Measurements from ENCODE around the gene CYFIP1. TPM values are rescaled to one million over a fixed set of nuclear protein-coding genes. Genes with fewer than 3 reads are reported as not detected.

CYFIP1 gene
- polyA plus RNA-seq, 1 donor: 94.5 TPM

DNA sequence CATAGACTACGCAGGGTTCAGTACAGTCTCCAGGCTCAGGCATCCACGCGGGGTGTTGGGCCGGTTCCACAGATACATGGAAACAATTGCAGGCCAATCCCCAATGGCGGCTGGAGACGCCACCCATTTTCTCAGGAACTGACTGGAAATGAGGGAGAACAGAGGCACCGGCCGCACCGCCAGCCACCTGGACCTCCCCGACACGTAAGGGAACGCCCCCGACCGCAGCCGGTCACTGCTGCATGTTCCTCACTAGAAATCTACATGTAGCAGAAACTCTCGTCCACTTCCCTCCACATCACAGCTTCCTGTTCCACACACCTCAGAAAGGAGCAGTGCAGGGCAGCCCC, 29.2 kb downstream of the CYFIP1 start:
- DNase-seq: no peak

DNA sequence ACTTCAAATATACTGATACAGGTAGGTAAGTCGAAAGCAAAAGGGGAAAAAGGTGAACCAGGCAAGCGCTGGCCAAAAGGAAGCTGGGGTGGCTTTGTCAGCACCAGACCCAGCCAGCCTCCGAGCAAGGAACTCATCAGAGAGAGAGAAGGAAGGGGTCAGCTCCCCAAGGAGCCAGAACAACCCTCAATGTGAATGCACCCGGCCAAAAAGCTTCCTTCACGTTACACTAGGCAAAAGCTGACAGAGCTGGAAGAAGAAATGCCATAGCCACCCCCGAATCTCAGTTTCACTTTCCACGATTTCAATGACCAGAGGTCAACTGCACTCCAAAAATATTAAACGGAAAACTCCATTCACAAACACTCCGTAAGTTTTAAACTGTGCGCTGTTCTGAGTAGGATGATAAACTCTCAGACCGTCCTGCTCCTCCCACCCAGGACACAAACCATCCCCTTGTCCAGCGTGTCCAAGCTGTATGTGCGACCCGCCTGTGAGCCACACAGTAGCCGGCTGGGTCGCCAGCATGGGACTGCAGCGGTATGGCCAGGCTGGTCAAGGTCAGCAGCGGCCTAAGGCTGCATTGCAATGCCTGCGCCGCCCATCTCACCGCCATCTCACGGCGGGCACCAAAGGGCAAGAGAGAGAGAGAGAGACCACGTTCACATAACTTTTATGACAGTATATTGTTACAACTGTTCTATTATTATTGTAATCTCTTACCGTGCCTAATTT, 29.7 kb downstream of the CYFIP1 start:
- DNase-seq: no peak

DNA sequence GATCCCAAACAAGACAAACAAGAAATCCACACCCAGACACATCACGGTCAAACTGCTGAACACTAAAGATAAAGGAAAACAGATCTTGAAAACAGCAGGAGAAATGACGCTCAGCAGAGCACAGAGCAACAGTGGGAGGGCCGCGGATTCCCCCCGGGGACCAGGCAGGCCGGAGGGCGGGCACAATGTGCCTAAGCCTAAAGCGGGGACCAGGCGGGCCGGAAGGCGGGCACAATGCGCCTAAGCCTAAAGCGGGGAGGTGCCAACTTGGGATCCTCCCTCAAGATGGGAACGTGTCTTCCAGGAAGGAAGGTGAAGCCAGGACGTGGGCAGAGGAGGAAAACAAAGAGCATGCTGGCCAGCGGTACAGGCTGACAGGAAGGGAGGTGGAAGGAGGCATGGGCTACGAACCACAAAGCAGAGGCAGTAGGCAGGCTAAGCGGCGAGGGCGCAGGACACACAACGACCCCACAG, 31.1 kb downstream of the CYFIP1 start:
- peak; percentile 48 for DNase-seq

DNA sequence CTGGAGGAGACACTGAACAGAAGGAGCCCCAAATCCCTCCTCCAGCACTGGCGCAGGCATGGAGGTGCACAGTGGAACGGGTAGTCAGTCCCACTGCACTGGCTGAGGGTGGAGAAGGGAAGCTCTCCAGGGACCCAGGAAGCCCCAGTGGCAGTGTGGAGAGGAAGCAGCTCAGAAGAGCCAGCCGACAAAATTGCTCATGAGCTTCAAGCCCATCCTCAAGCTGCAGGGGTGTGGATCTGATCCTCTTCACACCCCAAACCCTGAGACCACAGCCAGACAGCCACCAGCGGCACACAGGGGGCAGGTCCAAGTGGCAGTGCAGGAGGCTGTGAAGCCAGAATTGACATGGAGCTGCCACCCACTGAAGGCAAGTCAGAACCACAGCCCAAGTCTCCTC, 32.1 kb downstream of the CYFIP1 start:
- no peak for DNase-seq

DNA sequence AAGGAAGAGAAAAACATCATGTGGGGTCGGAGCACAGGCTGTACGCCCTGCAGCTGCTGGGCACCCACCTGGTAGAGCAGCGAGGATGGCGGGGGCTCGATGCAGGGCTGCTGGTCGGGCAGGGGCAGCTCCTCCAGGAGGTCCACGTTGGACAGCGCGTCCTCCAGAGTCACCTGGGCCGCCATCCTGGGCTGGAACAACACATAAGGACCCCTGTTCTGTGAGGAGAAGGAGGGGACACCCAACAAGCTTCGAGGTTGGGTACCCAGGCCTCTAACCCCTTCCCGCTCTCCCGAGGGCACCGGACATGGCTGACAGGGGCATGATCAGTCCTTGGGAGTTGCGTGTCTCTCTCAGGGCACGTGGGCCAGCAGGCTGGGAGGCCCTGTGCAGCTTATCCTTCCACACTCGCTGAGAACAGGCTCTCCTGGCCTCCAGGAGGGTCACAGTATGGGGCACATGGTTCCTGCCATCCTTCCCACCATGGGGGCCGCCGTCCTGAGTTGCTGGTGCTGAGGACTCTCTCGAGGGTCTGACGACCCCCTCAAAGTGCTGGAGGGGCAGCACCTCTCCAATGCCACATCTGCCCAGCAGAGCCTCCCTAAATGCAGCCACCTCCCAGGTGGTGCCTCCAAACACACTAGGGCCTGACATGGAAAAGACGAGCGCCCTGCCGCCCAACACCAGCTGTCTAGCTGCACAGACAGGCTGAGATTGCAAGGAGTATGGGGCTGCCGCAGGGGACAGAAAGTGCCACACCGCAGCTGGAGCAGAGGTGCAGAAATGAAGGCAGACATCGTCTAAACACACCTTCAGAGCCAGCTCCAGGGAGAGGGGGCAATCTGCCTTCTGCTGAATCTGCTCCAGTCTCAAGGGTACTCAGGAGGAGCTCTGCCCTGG, 32.8 kb downstream of the CYFIP1 start:
- DNase-seq: no peak

DNA sequence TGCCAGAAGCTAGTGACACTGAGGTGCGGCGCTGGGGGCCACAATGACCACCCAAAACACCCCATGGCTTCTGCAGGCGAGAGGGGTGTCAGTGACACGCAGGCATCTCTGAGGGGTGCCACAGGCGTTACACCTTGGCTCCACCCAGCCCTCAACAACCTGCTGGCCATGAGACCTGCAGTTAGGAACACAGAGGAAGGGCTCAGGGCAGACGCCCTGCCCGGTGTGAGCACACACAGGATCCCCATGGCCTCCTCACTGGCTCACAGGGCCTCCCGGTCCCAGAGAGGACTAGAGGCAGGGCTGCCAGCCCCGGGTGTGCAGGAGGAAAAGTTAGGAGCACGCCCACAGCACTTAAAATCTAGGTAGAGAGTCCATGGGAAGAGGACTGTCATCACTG, 35.1 kb downstream of the CYFIP1 start:
- no peak for DNase-seq

DNA sequence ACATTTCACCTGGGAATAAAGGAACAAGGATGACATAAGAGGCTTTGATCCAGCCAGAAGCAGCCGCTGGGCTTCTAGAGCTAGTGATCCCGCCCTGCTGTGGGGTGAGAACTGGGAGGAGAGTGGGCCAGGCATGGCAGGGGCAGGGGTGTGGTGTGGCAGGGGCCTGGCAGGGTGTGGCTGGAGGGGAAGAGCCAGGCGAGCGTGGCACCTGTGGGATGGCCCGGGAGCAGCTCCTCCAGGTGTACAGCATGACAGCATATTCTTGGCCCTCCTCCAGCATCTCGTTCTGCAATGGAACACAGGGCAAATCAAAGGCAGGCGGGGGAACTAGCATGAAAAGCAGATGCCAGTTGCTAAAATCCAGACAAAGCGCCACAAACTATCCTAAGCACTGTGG, 35.5 kb downstream of the CYFIP1 start:
- DNase-seq: no peak

DNA sequence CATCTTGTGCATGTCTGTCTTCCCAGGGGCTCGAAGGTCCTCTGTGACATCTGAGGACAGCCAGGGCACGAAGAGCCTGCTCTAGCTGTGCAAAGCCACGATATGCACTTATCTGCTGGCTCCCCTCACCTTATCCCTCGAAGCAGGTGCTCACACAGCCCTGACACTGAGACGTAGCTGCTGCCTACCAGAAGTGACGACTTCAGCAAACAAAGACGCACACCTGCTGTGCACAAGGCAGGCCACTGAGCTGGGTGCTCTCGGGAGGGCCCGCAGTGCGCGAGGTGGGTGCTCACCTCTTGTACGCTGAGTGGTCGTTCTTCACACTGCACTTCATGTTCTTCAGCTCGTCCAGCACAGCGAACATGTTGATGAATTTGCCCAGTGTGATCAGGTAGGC, 37.3 kb downstream of the CYFIP1 start:
- DNase-seq: no peak

DNA sequence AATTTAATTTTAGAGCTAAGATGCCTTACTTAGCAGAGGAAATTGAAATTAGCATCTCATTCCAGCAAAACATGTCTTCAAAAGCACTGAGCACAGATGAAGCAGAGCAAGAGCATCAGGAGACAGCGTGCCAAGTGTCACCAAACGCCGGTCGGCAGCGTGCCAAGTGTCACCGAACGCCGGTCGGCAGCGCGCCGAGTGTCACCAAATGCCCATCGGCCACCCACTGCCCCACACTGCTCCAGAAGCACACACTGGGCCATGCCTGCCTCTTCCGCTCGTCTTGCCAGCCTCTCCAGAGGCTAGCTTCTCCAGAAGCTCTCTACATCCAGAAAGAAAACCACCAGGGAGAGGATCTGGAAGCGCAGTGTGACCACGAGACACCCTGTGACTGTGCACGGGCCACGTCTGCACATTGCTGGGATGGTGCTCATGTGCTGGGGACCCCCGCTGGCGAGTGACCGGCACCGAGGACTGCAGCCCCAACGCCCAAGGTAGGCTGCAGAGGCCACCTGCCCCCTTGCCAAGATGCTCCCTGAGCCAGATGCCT, 37.8 kb downstream of the CYFIP1 start:
- no peak for DNase-seq

DNA sequence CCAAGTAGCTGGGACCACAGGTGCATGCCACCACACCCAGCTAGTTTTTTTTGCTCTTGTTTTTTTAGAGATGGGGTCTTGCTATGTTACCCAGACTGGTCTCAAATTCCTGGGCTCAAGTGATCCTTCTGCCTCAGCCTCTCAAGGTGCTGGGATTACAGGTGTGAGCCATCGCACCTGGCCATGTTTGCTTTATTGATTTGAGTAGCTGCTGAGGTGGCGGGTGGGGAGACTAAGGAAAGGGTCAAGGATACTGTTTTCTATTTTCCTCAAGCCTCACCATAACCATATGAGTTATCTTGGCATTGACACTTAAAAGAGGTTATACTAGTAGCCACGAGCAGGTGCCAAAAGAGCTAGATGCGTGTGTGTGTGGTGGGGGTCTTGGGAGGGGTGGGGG, 39.0 kb downstream of the CYFIP1 start:
- no peak for DNase-seq

DNA sequence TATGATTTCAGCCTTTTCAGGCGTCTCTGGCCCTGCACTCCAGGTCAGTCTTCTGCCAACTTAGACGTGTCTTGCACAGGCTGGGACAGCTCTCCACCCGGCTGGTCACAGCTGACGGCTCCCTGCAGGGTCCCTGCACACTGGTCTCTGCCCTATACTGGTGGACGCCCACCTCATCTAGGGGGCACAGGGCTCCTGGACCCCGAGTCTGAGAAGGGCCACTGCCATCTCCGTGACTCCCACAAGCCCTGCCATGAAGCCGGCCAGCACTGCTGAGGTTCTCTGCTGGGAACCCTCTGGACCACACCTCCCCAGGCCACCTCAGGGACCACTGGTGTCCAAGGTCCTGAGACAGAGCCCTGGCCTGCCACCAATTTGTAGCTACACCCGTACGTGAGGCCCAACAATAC, 40.5 kb downstream of the CYFIP1 start:
- no peak for DNase-seq

DNA sequence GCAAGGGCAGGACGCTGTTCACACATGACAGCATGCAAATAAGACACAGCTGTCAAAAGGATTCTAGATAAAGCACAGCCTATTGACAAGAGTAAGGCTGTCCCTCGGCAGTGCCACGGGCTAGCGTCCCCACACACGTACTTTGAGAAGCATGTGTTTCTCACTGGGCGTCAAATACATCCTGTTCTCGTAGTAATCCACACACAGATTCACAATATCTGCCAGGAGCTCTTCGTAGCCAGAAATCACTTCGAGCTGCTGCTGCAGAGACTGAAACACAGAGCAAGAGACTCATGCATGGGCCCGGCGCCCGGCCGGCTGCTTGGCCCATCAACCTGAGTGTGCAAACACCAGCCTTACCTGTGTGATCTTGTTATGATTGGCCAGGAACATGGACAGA, 41.1 kb downstream of the CYFIP1 start:
- no peak for DNase-seq

DNA sequence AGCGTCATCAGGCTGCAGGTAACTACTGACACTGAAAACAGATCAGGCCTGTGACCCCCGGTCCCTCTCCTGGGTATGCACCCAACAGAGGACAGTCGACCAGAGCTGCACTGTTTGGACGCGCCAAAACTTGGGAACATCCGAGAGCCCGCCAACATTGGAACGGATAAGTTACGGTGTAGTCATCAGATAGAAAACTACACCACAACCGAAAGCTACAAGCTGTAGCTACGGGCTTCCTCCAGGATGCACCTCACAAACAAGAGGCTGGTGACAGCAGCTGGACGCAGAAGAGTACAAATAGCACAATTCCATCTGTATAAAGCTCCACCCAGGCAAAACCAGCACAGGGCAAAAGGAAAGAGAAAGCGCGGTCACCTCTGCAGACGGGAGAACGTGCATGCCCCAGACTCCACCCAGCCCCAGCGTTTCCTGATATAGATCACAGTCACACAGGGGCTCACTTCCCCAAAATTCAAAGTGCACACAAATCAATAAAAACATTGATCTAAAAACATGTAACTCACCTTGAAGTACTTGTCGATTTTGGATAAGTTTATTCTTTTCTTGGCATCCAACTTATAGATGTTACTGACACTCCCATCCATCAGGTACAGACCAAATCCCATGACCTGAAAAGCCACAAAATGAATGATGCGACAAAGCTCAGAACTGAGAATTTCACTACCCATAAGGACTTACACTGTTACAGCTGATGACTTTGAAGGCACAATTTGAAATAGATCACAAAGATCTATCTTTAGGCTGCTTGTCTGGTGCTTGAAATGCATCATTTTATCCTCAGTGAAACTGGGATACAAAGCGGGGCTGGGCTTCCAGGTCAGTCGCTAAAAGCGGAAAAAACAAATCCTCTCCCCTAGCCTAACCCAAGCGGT, 43.3 kb downstream of the CYFIP1 start:
- DNase-seq: no peak

DNA sequence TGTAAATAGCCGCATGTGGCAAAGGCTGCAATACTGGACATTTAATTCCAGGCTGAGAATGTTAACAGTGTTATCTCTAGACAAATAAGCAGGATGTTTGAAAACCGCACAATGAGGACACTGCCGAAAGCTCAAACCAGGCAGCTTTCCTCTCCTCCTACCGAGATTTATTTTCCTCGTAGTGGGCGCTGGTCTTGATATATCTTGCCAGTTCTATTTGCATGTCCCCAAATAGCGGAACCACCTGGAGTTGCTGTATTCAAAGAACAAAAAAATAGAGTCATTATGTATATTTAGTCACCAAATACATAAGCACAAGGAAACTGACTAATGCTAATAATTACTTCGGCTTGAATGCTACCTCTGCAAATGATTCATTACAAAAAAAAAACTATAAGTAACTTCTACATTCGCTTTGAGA, 46.5 kb downstream of the CYFIP1 start:
- no peak for DNase-seq

DNA sequence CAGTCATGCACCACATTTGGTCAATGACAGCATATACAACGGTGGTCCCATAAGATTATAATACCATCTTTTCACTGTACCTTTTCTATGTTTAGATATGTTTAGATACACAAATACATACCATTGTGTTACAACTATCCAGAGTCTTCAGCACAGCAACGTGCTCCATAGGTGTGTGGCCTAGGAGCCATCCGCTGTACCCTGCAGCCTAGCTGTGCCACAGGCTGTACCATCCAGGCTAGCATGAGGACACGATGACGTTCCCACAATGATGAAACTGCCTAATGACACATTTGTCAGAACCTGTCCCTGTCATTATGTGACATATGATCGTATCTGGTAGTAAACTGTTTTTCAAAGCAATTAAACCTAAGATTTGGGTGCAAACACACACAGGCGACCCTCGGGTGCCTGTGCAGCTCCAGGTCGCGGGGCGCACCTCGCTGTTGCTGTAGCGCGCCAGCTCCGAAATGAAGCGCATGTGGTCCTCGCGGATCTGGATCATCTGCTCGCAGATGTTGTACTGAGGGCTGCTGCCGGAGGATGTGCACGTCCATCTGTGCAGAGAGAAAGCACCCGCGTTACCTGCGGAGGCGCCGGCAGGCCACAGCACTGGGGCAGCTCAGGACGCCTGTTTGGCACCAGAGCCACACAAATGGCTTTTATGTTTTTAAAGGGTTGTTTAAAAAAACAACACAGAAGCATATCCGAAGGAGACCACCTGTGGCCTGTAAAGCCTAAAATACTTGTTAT, 48.2 kb downstream of the CYFIP1 start:
- DNase-seq: no peak

DNA sequence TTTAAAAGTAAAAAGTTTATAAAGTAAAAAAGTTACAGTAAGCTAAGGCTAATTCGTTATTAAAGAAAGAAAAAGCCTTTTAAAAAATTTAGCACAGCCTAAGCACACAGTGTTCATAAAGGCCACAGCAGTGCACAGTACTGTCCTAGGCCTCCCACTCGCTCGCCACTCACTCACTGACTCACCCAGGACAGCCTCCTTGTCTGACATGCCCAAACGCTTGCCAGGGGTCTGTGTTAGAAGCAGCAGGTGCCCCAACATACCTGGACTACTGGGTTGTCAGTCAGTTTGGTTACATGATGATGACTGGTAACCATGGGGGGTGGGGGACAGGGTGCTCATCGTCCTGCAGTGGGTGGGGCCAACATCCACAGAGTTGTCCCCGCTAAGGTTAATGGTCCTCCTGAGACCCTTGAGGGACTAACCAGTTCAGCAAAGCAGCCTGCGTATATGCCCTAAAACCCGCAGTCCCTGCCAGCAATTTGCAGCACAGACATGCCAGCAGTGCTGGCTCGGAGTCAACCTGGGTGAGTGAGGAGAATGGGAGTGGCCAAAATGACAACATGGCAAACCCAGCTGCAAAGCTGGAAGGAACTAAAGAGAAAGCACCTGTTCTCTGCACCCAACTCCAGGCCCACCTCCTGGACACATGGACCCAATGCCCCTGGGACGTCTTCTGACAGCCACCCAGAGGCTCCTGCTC, 49.2 kb downstream of the CYFIP1 start:
- no peak for DNase-seq

DNA sequence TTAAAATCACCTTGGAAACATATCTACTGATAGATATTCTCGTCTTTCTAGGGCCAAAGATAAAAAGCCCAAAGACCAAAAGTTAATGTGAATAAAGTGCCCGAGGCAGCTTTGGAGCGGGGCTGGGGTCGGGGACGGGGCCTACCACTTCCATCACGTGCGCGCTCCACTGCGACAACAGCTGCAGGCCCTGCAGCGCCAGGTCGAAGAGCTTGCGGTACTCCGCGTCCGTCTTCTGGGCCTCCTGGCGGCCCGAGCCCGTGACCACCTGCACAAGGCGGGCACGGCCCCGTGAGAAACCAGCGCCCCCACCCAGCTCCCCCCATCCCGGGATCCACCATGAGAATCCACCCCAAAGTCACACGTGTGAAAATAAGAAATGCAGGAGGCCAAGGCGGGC, 52.4 kb downstream of the CYFIP1 start:
- DNase-seq: no peak

DNA sequence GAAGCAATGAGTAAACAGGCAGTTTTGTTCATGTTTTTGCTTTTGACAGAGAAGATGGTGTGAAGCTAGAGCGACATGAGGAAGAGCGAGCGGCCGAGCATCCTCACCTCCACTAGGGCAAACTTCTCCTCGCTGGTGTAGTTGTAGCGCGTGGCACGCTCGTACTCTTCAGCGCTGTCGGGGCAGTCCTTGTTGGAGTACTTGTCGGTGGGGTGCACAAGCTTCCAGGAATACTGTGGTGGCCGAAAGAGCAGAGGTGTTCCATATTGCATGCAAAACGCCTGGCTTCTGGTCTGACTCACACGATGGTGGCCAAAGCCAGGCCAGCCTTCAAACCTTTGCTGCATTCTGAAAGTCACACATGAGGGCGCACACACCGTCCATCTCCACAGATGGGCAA, 54.3 kb downstream of the CYFIP1 start:
- DNase-seq: no peak

DNA sequence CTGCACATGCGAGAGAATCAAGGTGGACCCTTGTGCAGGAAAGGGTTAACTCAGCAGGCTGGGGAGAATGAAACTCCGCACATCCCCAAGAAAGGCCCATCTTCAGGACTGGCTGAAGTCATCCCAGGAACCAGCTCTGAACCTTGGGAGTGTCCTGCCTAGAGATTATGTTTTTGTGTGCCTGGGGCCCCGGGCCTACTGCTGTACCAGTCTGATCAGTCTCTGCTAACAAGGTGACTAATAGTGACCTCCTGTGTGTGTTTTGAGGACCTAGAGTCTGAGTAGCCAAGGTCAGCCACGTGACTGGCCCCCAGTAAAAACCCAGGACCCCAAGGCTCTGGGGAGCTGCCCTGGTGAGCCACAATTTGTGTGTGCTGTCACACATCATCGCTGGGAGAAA, 58.2 kb downstream of the CYFIP1 start:
- no peak for DNase-seq

DNA sequence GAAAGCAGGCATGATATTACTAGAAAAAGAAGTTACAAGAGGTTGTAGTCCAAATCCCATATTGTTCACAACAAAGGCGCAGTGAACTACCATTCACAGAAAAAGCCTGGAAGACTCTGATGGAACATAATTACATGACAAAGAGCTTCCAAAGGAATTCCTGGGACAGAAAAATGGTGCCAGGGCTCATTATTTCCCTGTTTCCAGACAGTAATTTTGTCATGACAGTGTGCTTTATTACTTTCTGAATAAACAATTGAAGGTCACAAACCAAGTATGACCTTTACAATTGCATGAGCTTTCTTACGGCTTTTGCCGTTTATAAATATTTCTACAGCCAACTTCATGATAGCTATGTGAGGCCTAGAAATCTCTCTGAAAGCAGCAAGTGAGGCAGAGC, 61.0 kb downstream of the CYFIP1 start:
- DNase-seq: no peak

All from left kidney (tissue), 2 donors.